Naive thymus-derived CD4-positive, alpha-beta T cell (primary cell): ENCODE results near the gene FAM131B. TPM values are rescaled to one million over a fixed set of nuclear protein-coding genes. Genes with fewer than 3 reads are reported as not detected.

Experiments
- ATAC-seq: fragments of 150-1000 bp; cut with Tn5 transposase; 2 replicates; pipeline ENCODE4 v1.10.0; 2021; ENCODE audit warnings: mild to moderate bottlenecking, moderate library complexity
- CTCF ChIA-PET: fragments of 350-600 bp; sonication (Branson Sonifier 250); formaldehyde crosslinking; loops from one replicate; lab custom pipeline; 2021; ENCODE audit warnings: antibody characterized with exemption; lab: Charles Lee
- POLR2A ChIA-PET: fragments of 350-600 bp; sonication (Branson Sonifier 250); formaldehyde crosslinking; loops from one replicate; lab custom pipeline; 2021; ENCODE audit warnings: antibody characterized with exemption, inconsistent platforms; lab: Charles Lee
- DNase-seq, 9 donors: peaks; one replicate each; pipeline versions ENCODE4 v3.0.0 to v3.0.0-alpha.2; 2020 to 2022; ENCODE audit warnings: mixed read lengths in 1 of 9
- H3K27ac ChIP-seq: one replicate; pipeline ENCODE4 v1.7.0; 2013; ENCODE audit warnings: mild to moderate bottlenecking, low read depth, low read length, moderate library complexity
- H3K27me3 ChIP-seq, 2 donors: one replicate each; pipeline ENCODE4 v1.7.0; 2013; ENCODE audit warnings: low read length in 2 of 2, mild to moderate bottlenecking in 2 of 2, moderate library complexity in 2 of 2; ENCODE audit not compliant: control insufficient read depth in 2 of 2, insufficient read depth in 2 of 2
- H3K36me3 ChIP-seq, 3 experiments: 1 replicate in 2 of 3; 2 replicates in 1 of 3; pipeline ENCODE4 v1.7.0; 2013; ENCODE audit warnings: low read length in 3 of 3, mild to moderate bottlenecking in 3 of 3, moderate library complexity in 1 of 3; ENCODE audit not compliant: insufficient read depth in 3 of 3, control insufficient read depth in 2 of 3
- H3K4me1 ChIP-seq, 2 donors: one replicate each; pipeline ENCODE4 v1.7.0; 2013; ENCODE audit warnings: low read length in 2 of 2, mild to moderate bottlenecking in 2 of 2, moderate library complexity in 1 of 2; ENCODE audit not compliant: control insufficient read depth in 2 of 2, insufficient read depth in 2 of 2
- H3K4me3 ChIP-seq: 2 replicates; pipeline ENCODE4 v1.7.0; 2013; ENCODE audit warnings: mild to moderate bottlenecking, low read length
- H3K9me3 ChIP-seq, 3 experiments: 1 replicate in 2 of 3; 2 replicates in 1 of 3; pipeline ENCODE4 v1.7.0; 2013; ENCODE audit warnings: low read length in 3 of 3; ENCODE audit not compliant: control insufficient read depth in 2 of 3
- H3K27ac Mint-ChIP-seq, 9 donors: one replicate each; pipeline ENCODE4 v1.8.0; 2020 to 2022; ENCODE audit warnings: mixed read lengths in 9 of 9, mild to moderate bottlenecking in 8 of 9, moderate library complexity in 5 of 9, inconsistent platforms in 2 of 9
- H3K27me3 Mint-ChIP-seq, 5 donors: one replicate each; pipeline ENCODE4 v1.8.0; 2021 to 2022; ENCODE audit warnings: mixed read lengths in 5 of 5, mild to moderate bottlenecking in 1 of 5
- H3K36me3 Mint-ChIP-seq, 5 donors: one replicate each; pipeline ENCODE4 v1.8.0; 2020 to 2022; ENCODE audit warnings: mixed read lengths in 5 of 5, mild to moderate bottlenecking in 3 of 5, inconsistent platforms in 1 of 5
- H3K4me1 Mint-ChIP-seq, 7 donors: one replicate each; pipeline ENCODE4 v1.8.0; 2020 to 2022; ENCODE audit warnings: mixed read lengths in 7 of 7, mild to moderate bottlenecking in 3 of 7, inconsistent platforms in 1 of 7
- H3K4me3 Mint-ChIP-seq, 10 donors: one replicate each; pipeline ENCODE4 v1.8.0; 2020 to 2022; ENCODE audit warnings: mild to moderate bottlenecking in 10 of 10, mixed read lengths in 10 of 10, moderate library complexity in 6 of 10, inconsistent platforms in 2 of 10
- H3K9me3 Mint-ChIP-seq, 11 donors: one replicate each; pipeline ENCODE4 v1.8.0; 2020 to 2022; ENCODE audit warnings: mixed read lengths in 11 of 11, mild to moderate bottlenecking in 4 of 11, inconsistent platforms in 1 of 11, moderate library complexity in 1 of 11
- intact Hi-C, 2 donors: fragments of 100-400 bp; cut with micrococcal nuclease; formaldehyde crosslinking; loops; one replicate each; pipeline ENCODE4 v1.15.1; 2023
- polyA plus RNA-seq, 2 donors: library from polyadenylated mRNA; unstranded; fragments of 300-500 nt; fragmentation: Illumina TruSeq; gene quantifications; one replicate each; pipeline ENCODE4 v1.2.3, GENCODE V29; 2021
- total RNA-seq, 6 experiments: library from RNA in 5 of 6; stranded (reverse) in 5 of 6; gene quantifications; 1 replicate in 5 of 6; 2 replicates in 1 of 6; pipeline ENCODE4 v1.2.3 and lab custom pipeline; 2021 to 2026

The FAM131B gene
- total and polyA plus RNA-seq, 7 experiments from 2014 or later, result 0.19 to 1.4 (median 0.53) TPM; not detected in 4

GRCh38 chr7:143359771-143360353, 2.7 kb downstream of the FAM131B start:
- no peaks in the 10 kb centered on the region for H3K36me3 ChIP-seq
- H3K9me3 ChIP-seq, result no peaks in the 10 kb centered on the region
- H3K27ac ChIP-seq, result no peak overlapping the region
- DNase-seq (no peak), ATAC-seq (no peak)
- no peak overlapping the region for H3K4me3 ChIP-seq
- Mint-ChIP-seq H3K27ac (peak overlapping the region in 1 of 9 donors; percentile 34), H3K9me3 (peaks cover 0 to 5% (median 0%) of the 10 kb centered on the region in 11 donors), H3K4me1 (peaks cover 3 to 17% (median 9%) of the 10 kb centered on the region in 7 donors), H3K4me3 (peak overlapping the region in 4 of 10 donors; percentile 47 to 86 (median 80)), H3K27me3 (peaks cover 16 to 61% (median 24%) of the 10 kb centered on the region in 5 donors), H3K36me3 (peaks cover 0 to 4% (median 0%) of the 10 kb centered on the region in 5 donors)
- peaks cover 2 to 6% of the 10 kb centered on the region in 2 donors for H3K27me3 ChIP-seq
- H3K4me1 ChIP-seq, result peaks cover 6% of the 10 kb centered on the region in 2 donors
- intact Hi-C loops, result loop anchor here in 1 of 2 donors (5.0 kb wide), 2 partner anchors 47 to 48 kb away; partner anchors contain the start of gene EPHA1
- CTCF ChIA-PET, result interaction anchor here (0.6 to 1.6 kb wide), 4 partner anchors 19 to 84 kb away, joined by 3 to 4 read pairs (median 4); no protein-coding TSS in a partner anchor
- POLR2A ChIA-PET, result interaction anchor here (0.7 to 1.2 kb wide), 2 partner anchors 16 to 18 kb away, joined by 3 to 5 read pairs; no protein-coding TSS in a partner anchor

DNA sequence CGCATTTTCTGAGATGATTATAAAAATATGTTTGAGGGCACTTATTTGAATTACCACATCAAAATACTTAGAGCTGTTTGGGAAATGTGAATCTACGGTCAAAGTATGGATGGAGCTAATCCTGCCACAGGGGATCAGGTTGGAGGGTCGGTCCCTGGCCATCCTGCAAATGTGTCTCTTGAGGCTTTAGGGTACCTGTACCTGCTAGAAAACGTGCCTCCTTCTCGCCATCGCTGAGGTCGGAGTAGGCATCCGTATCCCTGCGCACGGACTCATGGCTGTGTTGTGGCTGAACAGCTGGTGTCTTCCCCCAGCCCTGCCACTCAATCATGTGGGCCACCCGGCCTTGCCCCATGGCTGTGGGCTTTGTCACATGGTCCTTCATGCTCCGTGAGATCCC, 3.9 kb downstream of the FAM131B start:
- Histone ChIP-seq H3K9me3 (no peaks in the 10 kb centered on the region), H3K27me3 (peaks cover 0 to 6% of the 10 kb centered on the region in 2 donors), H3K36me3 (no peaks in the 10 kb centered on the region), H3K4me3 (no peak overlapping the region), H3K4me1 (peaks cover 6% of the 10 kb centered on the region in 2 donors), H3K27ac (no peak overlapping the region)
- Mint-ChIP-seq H3K27ac (no peak overlapping the region), H3K4me1 (peaks cover 3 to 17% (median 9%) of the 10 kb centered on the region in 7 donors), H3K36me3 (peaks cover 0 to 4% (median 0%) of the 10 kb centered on the region in 5 donors), H3K27me3 (peaks cover 6 to 52% (median 12%) of the 10 kb centered on the region in 5 donors), H3K4me3 (no peak overlapping the region), H3K9me3 (peaks cover 0 to 5% (median 0%) of the 10 kb centered on the region in 11 donors)
- CTCF ChIA-PET, result interaction anchor here (0.5 to 1.6 kb wide), 3 partner anchors 14 to 57 kb away, joined by 3 to 4 read pairs (median 4); no protein-coding TSS in a partner anchor
- DNase-seq (no peak), ATAC-seq (no peak)
- intact Hi-C loops, result no loop called here
- POLR2A ChIA-PET, result no interaction called here

- Mint-ChIP-seq H3K36me3 (peaks cover 0 to 2% (median 0%) of the 10 kb centered on the region in 5 donors), H3K4me1 (peaks cover 0 to 10% (median 1%) of the 10 kb centered on the region in 7 donors), H3K27ac (no peak overlapping the region), H3K4me3 (no peak overlapping the region), H3K27me3 (peaks cover 0 to 41% (median 5%) of the 10 kb centered on the region in 5 donors), H3K9me3 (peaks cover 0 to 2% (median 0%) of the 10 kb centered on the region in 11 donors)
- intact Hi-C loops, result no loop called here
- no peaks in the 10 kb centered on the region for H3K36me3 ChIP-seq
- no peaks in the 10 kb centered on the region for H3K9me3 ChIP-seq
- no peaks in the 10 kb centered on the region for H3K27me3 ChIP-seq
- ChIA-PET CTCF (interaction anchor here (0.9 kb wide), 1 partner anchor 51 kb away, joined by 4 read pairs; no protein-coding TSS in a partner anchor), POLR2A (interaction anchor here (1.1 kb wide), 1 partner anchor 11 kb away, joined by 3 read pairs; no protein-coding TSS in a partner anchor)
- ATAC-seq, result no peak
- DNase-seq, result no peak
- no peak overlapping the region for H3K4me3 ChIP-seq
- H3K27ac ChIP-seq, result no peak overlapping the region
- no peaks in the 10 kb centered on the region for H3K4me1 ChIP-seq
These were observed 6.0 kb downstream of the FAM131B start for GRCh38 chr7:143356414-143357050.

DNA sequence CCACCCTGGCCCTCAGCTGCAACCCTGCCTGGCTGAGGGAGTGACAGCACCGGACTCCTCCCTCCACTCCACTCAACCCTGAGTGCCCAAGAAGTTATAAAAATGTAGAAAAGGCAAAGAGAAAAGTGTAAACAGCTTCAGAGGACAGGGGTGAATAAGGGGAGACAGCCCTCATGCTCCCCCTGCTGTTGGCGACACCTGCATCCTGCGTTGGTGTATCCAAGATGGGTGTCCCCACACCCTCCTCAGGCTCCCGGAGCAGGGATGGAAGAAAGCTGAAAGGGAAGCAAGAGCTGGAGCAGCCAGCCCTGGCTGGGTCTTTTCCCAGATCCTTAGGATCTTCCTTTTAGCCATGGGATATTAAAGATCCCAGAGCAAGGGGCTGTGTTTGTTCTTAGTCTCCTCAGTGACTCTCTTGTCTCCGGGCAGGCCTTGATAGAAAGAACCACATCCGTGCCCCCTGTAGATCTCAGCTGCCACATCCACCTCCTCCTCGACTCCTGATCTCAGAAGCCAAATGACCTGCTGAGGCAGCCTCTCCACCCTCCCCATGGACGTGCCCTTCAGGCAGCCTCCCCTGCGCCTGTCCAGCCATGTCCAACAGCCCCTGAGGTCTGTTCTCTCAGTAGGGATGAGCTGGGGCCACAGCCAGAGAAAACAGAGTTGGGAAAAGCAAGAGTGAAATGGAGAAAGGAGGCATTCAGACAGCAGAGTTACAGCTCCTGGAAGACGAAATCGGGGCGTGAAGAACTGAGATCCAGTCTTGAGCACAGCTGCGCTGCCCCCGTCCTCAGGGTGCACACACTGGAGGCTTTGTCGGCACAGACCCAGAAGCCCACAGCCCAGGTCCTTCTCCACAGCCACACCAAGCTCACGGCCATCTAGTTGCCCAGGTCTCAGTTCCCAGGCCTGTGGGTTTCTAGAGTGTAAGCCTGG, 6.8 kb downstream of the FAM131B start:
- Histone ChIP-seq H3K4me3 (no peak overlapping the region), H3K27me3 (no peaks in the 10 kb centered on the region), H3K9me3 (no peaks in the 10 kb centered on the region), H3K4me1 (no peaks in the 10 kb centered on the region), H3K36me3 (no peaks in the 10 kb centered on the region), H3K27ac (no peak overlapping the region)
- ChIA-PET CTCF (interaction anchor here (0.5 to 1.0 kb wide), 4 partner anchors 10 to 533 kb away, joined by 3 to 5 read pairs (median 4); no protein-coding TSS in a partner anchor), POLR2A (interaction anchor here (1.1 kb wide), 1 partner anchor 11 kb away, joined by 3 read pairs; no protein-coding TSS in a partner anchor)
- H3K36me3 Mint-ChIP-seq, result peaks cover 0 to 2% (median 0%) of the 10 kb centered on the region in 5 donors
- no peak for ATAC-seq
- no peak for DNase-seq
- peaks cover 0 to 37% (median 3%) of the 10 kb centered on the region in 5 donors for H3K27me3 Mint-ChIP-seq
- intact Hi-C loops, result no loop called here
- peaks cover 0 to 5% (median 1%) of the 10 kb centered on the region in 7 donors for H3K4me1 Mint-ChIP-seq
- H3K27ac Mint-ChIP-seq, result no peak overlapping the region
- peaks cover 0 to 2% (median 0%) of the 10 kb centered on the region in 11 donors for H3K9me3 Mint-ChIP-seq
- H3K4me3 Mint-ChIP-seq, result no peak overlapping the region

DNA sequence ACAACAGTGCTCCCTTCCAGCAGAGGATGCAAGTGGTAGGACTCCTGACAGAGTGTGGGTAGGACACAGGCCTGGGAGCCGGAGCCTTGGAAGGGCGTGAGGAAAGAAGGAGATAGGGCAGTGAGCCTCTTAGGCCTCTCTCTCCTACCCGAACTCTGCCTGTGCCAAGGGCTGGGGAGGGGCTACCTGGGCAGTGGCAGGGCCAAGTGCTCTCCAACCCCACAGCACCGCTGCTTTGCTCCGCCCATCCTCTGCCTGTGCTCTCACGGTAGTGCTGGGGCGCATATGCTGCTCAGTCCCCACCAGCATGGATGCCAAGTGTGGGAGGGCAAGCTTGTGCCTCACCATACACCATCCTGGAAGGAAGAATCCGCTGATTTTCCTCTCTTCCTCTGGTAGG, 7.5 kb downstream of the FAM131B start:
- Mint-ChIP-seq H3K27ac (no peak overlapping the region), H3K9me3 (peaks cover 0 to 2% (median 0%) of the 10 kb centered on the region in 11 donors), H3K27me3 (peaks cover 0 to 31% (median 0%) of the 10 kb centered on the region in 5 donors), H3K4me1 (peaks cover 0 to 1% (median 0%) of the 10 kb centered on the region in 7 donors), H3K4me3 (no peak overlapping the region), H3K36me3 (no peaks in the 10 kb centered on the region)
- no peaks in the 10 kb centered on the region for H3K9me3 ChIP-seq
- DNase-seq (no peak), ATAC-seq (no peak)
- no peaks in the 10 kb centered on the region for H3K36me3 ChIP-seq
- H3K4me1 ChIP-seq, result no peaks in the 10 kb centered on the region
- H3K4me3 ChIP-seq, result no peak overlapping the region
- CTCF ChIA-PET, result no interaction called here
- H3K27ac ChIP-seq, result no peak overlapping the region
- POLR2A ChIA-PET, result no interaction called here
- intact Hi-C loops, result no loop called here
- no peaks in the 10 kb centered on the region for H3K27me3 ChIP-seq

DNA sequence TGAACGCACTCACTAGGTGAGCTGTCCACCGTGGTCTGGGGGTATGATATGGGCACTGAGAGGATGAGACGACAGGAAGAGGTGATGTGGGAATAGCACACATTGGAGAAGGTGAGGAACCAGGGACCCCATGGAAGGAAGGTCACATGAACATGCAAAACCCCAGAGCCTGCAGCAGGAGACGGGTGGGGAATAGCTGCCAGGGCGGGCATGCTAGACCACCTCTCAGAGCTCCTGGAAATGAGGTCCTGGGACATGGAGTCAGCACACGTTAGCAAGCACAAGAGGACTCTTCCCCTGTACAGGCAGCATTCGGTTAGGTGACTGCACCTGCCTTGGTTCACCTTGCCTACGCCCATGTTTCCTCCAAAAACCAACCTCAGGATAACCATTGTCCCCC, 8.1 kb downstream of the FAM131B start:
- H3K27me3 ChIP-seq, result no peaks in the 10 kb centered on the region
- H3K9me3 ChIP-seq, result no peaks in the 10 kb centered on the region
- peaks cover 0 to 3% (median 0%) of the 10 kb centered on the region in 7 donors for H3K4me1 Mint-ChIP-seq
- no peak overlapping the region for H3K27ac ChIP-seq
- POLR2A ChIA-PET, result no interaction called here
- intact Hi-C loops, result no loop called here
- CTCF ChIA-PET, result interaction anchor here (1.1 kb wide), 1 partner anchor 21 kb away, joined by 3 read pairs; no protein-coding TSS in a partner anchor
- DNase-seq (no peak), ATAC-seq (no peak)
- H3K9me3 Mint-ChIP-seq, result peaks cover 0 to 2% (median 0%) of the 10 kb centered on the region in 11 donors
- peaks cover 0 to 30% (median 0%) of the 10 kb centered on the region in 5 donors for H3K27me3 Mint-ChIP-seq
- no peak overlapping the region for H3K4me3 ChIP-seq
- H3K36me3 Mint-ChIP-seq, result no peaks in the 10 kb centered on the region
- H3K4me1 ChIP-seq, result no peaks in the 10 kb centered on the region
- H3K27ac Mint-ChIP-seq, result peak overlapping the region in 1 of 9 donors; percentile 66
- no peaks in the 10 kb centered on the region for H3K36me3 ChIP-seq
- no peak overlapping the region for H3K4me3 Mint-ChIP-seq
